Measurements from ENCODE around the gene IGSF22. TPM values are rescaled to one million over a fixed set of nuclear protein-coding genes. Genes with fewer than 3 reads are reported as not detected.

IGSF22 gene
- total RNA-seq, 2 donors from 2014 or later, result 0.81 to 2.0 TPM

DNA sequence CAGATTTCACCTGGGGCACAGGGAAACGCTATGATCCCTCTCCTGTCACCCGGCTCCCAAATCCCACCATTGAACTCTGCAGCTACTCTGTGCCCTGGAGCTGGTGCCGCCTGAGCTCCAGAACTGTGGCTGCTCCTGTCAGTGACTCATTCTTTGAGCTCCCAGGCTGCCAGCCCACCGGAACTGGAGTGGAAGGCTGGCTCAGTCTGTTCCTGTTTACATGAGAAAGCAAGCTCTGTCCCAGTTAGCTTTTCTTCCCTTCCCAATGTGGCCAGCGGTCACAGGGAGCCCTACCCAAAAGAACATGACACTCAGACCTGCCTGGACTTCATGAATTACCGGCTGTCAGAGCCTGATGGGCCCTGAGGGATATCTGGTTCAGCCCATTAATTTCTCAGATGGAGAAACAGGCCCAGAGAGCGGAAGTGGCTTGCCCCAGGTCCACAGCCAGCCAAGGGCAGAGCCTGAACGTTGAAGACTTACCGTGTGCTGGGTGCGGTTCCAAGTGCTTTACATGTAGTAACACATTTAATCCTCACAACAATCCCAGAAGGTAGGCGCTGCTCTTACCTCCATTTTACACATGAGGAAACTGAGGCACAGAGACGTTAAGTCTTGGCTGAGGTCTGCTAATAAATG, 23.8 kb upstream of the IGSF22 start:
- DNase-seq (no peak), ATAC-seq (no peak)
- intact Hi-C loops (cut with DNase I, micrococcal nuclease), result loop anchor here in 1 of 2 donors (10.0 kb wide), 1 partner anchor 635 kb away; no protein-coding TSS in a partner anchor

GRCh38 chr11:18748766-18749365, 22.9 kb upstream of the IGSF22 start:
- DNase-seq, result no peak
- intact Hi-C loops (cut with DNase I, micrococcal nuclease), result loop anchor here in 1 of 2 donors (10.0 kb wide), 1 partner anchor 634 kb away; no protein-coding TSS in a partner anchor
- no peak for ATAC-seq

DNA sequence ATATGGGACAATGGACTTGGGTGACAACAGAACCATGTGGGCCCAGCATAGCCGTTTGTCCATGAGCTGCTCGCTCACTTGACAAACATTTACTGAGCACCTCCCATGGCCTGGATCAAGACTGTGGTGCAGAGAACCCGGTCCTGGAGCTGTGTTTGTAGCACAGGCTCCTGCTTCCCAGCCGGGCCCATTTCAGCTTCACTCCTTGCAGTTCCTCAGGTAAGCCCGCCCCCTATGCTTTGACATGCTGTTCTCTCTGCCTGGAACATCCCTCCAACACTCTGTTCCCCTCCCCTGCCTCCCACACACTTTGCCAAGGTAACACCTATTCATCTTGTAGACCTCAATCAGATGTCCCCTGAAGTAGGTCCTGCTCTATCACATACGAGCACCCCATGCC, 19.3 kb upstream of the IGSF22 start:
- intact Hi-C loops (cut with DNase I, micrococcal nuclease), result loop anchor here in 1 of 2 donors (10.0 kb wide), 1 partner anchor 630 kb away; no protein-coding TSS in a partner anchor
- ATAC-seq, result no peak
- no peak for DNase-seq

DNA sequence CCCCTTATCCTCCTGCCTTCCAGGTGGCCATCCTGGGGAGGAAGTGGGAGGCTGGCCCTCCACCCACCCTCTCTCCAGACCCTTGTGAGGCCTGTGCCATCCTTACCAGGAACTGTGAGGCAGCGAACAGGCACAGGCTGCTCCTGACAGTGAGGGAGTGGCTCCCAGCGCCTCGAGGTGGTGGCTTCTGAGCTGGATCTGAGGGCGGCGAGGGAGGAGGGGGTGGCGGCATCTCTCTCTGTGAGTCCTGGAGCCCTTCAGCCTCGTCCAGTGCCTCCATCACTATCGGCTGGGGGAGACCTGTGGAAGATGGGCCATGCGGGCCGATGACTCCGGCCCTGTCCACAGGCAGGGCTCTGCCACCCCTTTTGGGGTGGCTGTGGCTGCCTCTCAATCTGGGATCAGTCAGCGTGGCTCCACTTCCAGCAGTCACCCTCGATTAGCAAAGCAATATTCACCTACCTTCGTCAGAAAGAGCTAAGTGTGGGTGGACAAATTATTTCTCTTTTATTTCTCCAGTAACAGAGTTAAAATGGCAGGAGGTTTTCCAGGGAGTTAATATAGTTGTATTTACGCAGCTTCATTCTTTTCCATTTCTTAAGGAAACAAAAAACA, 18.0 kb upstream of the IGSF22 start:
- intact Hi-C loops (cut with DNase I, micrococcal nuclease), result loop anchor here in 1 of 2 donors (10.0 kb wide), 1 partner anchor 629 kb away; no protein-coding TSS in a partner anchor
- DNase-seq (no peak), ATAC-seq (no peak)

DNA sequence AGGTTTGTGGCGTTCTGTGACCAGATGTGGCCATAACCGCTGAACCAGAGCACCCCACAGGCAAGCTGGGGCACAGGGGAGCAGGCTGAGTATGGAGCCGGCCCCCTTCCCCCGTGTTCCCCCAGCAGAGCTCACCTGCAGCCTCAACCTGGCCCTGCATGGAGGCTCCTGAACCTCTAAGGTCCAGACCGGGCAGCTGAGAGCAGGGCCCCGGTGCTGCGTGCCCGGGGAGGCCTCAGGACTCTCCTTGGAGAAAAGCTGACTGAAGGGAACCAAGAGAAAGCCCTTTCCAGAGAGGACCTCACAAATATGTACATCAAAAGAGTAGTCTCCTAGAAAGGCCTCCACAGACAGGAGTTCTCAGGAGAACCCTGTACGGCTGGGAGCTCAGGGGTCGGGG, 17.4 kb upstream of the IGSF22 start:
- ATAC-seq (no peak), DNase-seq (no peak)
- intact Hi-C loops (cut with DNase I, micrococcal nuclease), result loop anchor here in 1 of 2 donors (10.0 kb wide), 1 partner anchor 629 kb away; no protein-coding TSS in a partner anchor

DNA sequence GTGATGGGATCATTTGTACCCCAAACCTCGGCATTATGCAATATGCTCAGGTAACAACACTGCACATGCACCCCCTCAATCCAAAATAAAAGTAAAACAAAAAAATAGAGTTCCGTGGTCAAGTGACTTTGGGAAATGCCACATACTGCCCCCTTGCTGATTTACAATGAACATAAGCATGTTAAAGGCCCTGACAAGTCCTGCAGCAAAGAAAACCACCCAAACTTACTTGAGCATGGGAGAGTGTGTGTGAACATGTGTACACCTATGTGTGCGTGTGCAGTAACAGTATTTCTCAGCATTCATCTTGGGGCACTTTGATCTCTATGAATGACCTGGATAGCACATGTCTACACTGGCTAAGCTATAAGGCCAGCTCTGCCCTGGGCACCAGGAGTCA, 15.8 kb upstream of the IGSF22 start:
- ATAC-seq, result no peak
- DNase-seq, result no peak
- intact Hi-C loops (cut with DNase I, micrococcal nuclease), result loop anchor here in 1 of 2 donors (10.0 kb wide), 1 partner anchor 627 kb away; no protein-coding TSS in a partner anchor

- intact Hi-C loops (cut with DNase I, micrococcal nuclease), result loop anchor here in 1 of 2 donors (10.0 kb wide), 1 partner anchor 625 kb away; no protein-coding TSS in a partner anchor
- DNase-seq (no peak), ATAC-seq (no peak)
Observed at GRCh38 chr11:18739685-18740084, 13.7 kb upstream of the IGSF22 start.

GRCh38 chr11:18737642-18738041, 11.7 kb upstream of the IGSF22 start:
- intact Hi-C loops (cut with DNase I, micrococcal nuclease), result no loop called here
- ATAC-seq (no peak), DNase-seq (no peak)

- intact Hi-C loops (cut with DNase I, micrococcal nuclease), result no loop called here
- no peak for ATAC-seq
Observed at GRCh38 chr11:18736590-18737148, 10.7 kb upstream of the IGSF22 start.

DNA sequence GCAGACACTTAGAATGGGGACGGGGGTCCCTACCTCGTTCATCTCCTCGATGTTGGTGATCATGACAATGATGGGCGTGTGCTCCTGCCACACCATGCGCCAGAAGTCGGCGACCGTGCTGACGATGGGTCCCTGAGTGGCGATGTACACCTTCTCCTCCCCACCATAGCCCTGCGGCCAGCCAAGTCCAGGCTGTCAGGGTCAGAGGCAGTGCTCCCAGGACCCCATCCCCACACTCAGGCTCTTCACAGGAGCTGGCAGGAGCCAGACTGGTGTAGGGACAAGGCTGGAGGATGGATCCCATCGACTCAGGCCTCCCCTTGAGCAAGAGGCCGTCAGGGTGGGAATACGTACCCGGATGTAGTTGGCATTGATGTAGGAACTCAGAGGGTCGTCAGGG, 7.2 kb upstream of the IGSF22 start:
- intact Hi-C loops (cut with DNase I, micrococcal nuclease), result no loop called here
- ATAC-seq (no peak), DNase-seq (no peak)

More at GRCh38 chr11:18736590-18737148, 10.7 kb upstream of the IGSF22 start:
- no peak for DNase-seq

- peak in 1 of 2 donors; percentile 65 for DNase-seq
- ATAC-seq, result peak; percentile 59
- intact Hi-C loops (cut with DNase I, micrococcal nuclease), result no loop called here
Observed at GRCh38 chr11:18731949-18732821, 6.2 kb upstream of the IGSF22 start.

- DNase-seq, result no peak
- intact Hi-C loops (cut with DNase I, micrococcal nuclease), result no loop called here
- no peak for ATAC-seq
Observed at GRCh38 chr11:18731441-18731840, 5.5 kb upstream of the IGSF22 start.

- intact Hi-C loops (cut with DNase I, micrococcal nuclease), result no loop called here
- DNase-seq, result no peak
- no peak for ATAC-seq
Observed at GRCh38 chr11:18730020-18730419, 4.0 kb upstream of the IGSF22 start.

- no peak for ATAC-seq
- intact Hi-C loops (cut with DNase I, micrococcal nuclease), result no loop called here
Observed at GRCh38 chr11:18729426-18729825, 3.4 kb upstream of the IGSF22 start.

GRCh38 chr11:18728658-18729057, 2.7 kb upstream of the IGSF22 start:
- intact Hi-C loops (cut with DNase I, micrococcal nuclease), result no loop called here

More at GRCh38 chr11:18729426-18729825, 3.4 kb upstream of the IGSF22 start:
- no peak for DNase-seq

DNA sequence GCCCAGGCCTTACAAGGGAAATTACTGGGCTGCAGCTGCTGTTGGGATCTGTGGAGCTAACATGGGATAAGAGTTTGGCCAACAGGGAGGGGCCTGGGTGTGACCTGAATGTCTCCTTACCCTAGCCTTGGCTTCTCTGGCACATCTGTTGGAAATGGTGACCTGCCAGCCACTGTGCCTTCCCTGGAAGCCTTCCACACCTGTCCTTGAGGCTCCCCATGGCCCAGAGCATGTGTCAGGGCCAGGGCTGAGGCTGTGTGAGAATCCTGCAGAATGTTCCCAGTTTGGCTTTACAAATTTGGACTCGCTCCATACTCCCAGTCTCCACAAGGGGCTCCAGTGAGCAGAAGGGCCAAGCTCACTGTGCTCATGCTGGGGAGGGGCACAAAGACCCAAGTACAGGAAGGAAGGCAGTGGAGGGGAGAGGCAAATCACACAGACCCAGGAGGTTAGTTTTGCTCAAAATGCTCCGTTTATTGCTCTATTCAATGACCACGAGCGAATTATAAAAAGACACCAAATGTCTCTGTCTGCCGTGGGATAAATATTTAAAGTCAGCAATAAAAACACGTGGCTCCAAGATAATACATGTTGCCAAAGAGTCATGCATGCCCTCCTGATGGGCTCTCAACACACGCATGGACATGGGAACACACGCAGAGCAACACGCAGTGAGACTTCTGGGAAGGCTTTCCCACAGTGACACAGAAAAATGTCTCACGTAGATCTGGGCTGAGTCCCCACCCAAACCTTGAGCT, 1.7 kb upstream of the IGSF22 start:
- ATAC-seq (peak; percentile 49), DNase-seq (peak in 1 of 2 donors; percentile 40)
- intact Hi-C loops (cut with DNase I, micrococcal nuclease), result no loop called here

More at GRCh38 chr11:18728658-18729057, 2.7 kb upstream of the IGSF22 start:
- DNase-seq (no peak), ATAC-seq (no peak)

GRCh38 chr11:18723991-18724390, 2.0 kb downstream of the IGSF22 start:
- DNase-seq (no peak), ATAC-seq (no peak)
- intact Hi-C loops (cut with DNase I, micrococcal nuclease), result no loop called here

GRCh38 chr11:18722293-18722637, 3.7 kb downstream of the IGSF22 start:
- DNase-seq, result no peak
- ATAC-seq, result no peak
- intact Hi-C loops (cut with DNase I, micrococcal nuclease), result no loop called here

Data from left colon (tissue), 2 donors.